RWPE2 (cell line): ENCODE measurements around the gene KCNG4.
A peak's percentile ranks its signal among the peaks of the same experiment; 100 is the strongest.

ENCODE experiments used
- ATAC-seq: fragments of 200-7000 bp; cut with Tn5 transposase; 3 replicates; pipeline ENCODE4 v1.9.1; 2021; ENCODE audit warnings: low read depth
- DNase-seq: peaks from one replicate; pipeline ENCODE4 v3.0.0-alpha.2; 2020; ENCODE audit warnings: low spot score
- H3K27ac ChIP-seq: fragments of 450-650 bp; 2 replicates; pipeline ENCODE4 v1.5.1; 2017; ENCODE audit warnings: mild to moderate bottlenecking; ENCODE audit not compliant: poor library complexity, severe bottlenecking
- H3K27me3 ChIP-seq: fragments of 250-450 bp; sonication (Bioruptor Pico); 2 replicates; pipeline ENCODE4 v1.5.1; 2021; ENCODE audit warnings: mild to moderate bottlenecking, moderate library complexity; ENCODE audit not compliant: insufficient read depth, poor library complexity, severe bottlenecking
- H3K36me3 ChIP-seq: fragments of 250-450 bp; sonication (Bioruptor Pico); 2 replicates; pipeline ENCODE4 v1.5.1; 2020; ENCODE audit warnings: low read depth, mild to moderate bottlenecking, moderate library complexity
- H3K4me1 ChIP-seq: fragments of 250-450 bp; sonication (Bioruptor Pico); 2 replicates; pipeline ENCODE4 v1.5.1; 2021; ENCODE audit warnings: mild to moderate bottlenecking, moderate library complexity; ENCODE audit not compliant: insufficient read depth, poor library complexity, severe bottlenecking
- H3K4me3 ChIP-seq: fragments of 250-450 bp; sonication (Bioruptor Pico); 2 replicates; pipeline ENCODE4 v1.5.1; 2021; ENCODE audit warnings: mild to moderate bottlenecking, moderate library complexity; ENCODE audit not compliant: severe bottlenecking
- H3K9me3 ChIP-seq: fragments of 250-450 bp; sonication (Bioruptor Pico); 2 replicates; pipeline ENCODE4 v1.5.1; 2021; ENCODE audit warnings: mild to moderate bottlenecking, moderate library complexity; ENCODE audit not compliant: severe bottlenecking
- CTCF ChIP-seq: fragments of 450-650 bp; IDR thresholded peaks from one replicate; pipeline ENCODE4 v1.5.1; 2017; ENCODE audit warnings: mild to moderate bottlenecking, moderate library complexity; ENCODE audit not compliant: poor library complexity, severe bottlenecking

The KCNG4 gene

GRCh38 chr16:84239909-84240308 is at the start of gene KCNG4:
TSS of gene KCNG4 (minus strand) at chr16:84240012. CDS start at chr16:84237485, 2,527 bp downstream.
- DNase-seq, result no peak
- no peak for TF ChIP-seq CTCF
- Histone ChIP-seq H3K4me3 (no peak within 1 kb of the TSS), H3K27me3 (peaks cover 10% of the 10 kb centered on the region), H3K4me1 (no peaks in the 10 kb centered on the region), H3K36me3 (no peaks in the 10 kb centered on the region), H3K27ac (no peak within 1 kb of the TSS), H3K9me3 (no peaks in the 10 kb centered on the region)
- no peak for ATAC-seq

- H3K4me3 ChIP-seq, result no peak overlapping the region
- TF ChIP-seq CTCF, result no peak
- H3K27ac ChIP-seq, result no peak overlapping the region
- DNase-seq (no peak), ATAC-seq (no peak)
- peaks cover under 1% of the 10 kb centered on the region for H3K27me3 ChIP-seq
- no peaks in the 10 kb centered on the region for H3K4me1 ChIP-seq
- no peaks in the 10 kb centered on the region for H3K36me3 ChIP-seq
- no peaks in the 10 kb centered on the region for H3K9me3 ChIP-seq
These were observed 49.1 kb upstream of the KCNG4 start for GRCh38 chr16:84288902-84289301.

GRCh38 chr16:84286578-84287240 is 46.9 kb upstream of the KCNG4 start:
- Histone ChIP-seq H3K27ac (no peak overlapping the region), H3K4me1 (no peaks in the 10 kb centered on the region), H3K4me3 (no peak overlapping the region), H3K36me3 (no peaks in the 10 kb centered on the region), H3K27me3 (no peaks in the 10 kb centered on the region), H3K9me3 (no peaks in the 10 kb centered on the region)
- no peak for TF ChIP-seq CTCF
- DNase-seq (no peak), ATAC-seq (no peak)

- H3K4me1 ChIP-seq, result no peaks in the 10 kb centered on the region
- ATAC-seq, result peak; percentile 45; the same call in 1 of the 3 replicates
- H3K27ac ChIP-seq, result no peak overlapping the region
- TF ChIP-seq CTCF, result no peak
- H3K36me3 ChIP-seq, result no peaks in the 10 kb centered on the region
- no peaks in the 10 kb centered on the region for H3K9me3 ChIP-seq
- no peaks in the 10 kb centered on the region for H3K27me3 ChIP-seq
- DNase-seq, result no peak
- no peak overlapping the region for H3K4me3 ChIP-seq
These were observed 44.4 kb upstream of the KCNG4 start for GRCh38 chr16:84284154-84284722.
